ENCODE data around the gene BCL11B.

Gene BCL11B

GRCh38 chr14:99186956-99187690 is 84.9 kb downstream of the BCL11B start:
- no peak for TF ChIP-seq CTCF (IDR thresholded peaks at IDR 0.05)

- TF ChIP-seq CTCF (IDR thresholded peaks at IDR 0.05) = no peak
Measured at GRCh38 chr14:99185436-99186068, 86.4 kb downstream of the BCL11B start.

DNA sequence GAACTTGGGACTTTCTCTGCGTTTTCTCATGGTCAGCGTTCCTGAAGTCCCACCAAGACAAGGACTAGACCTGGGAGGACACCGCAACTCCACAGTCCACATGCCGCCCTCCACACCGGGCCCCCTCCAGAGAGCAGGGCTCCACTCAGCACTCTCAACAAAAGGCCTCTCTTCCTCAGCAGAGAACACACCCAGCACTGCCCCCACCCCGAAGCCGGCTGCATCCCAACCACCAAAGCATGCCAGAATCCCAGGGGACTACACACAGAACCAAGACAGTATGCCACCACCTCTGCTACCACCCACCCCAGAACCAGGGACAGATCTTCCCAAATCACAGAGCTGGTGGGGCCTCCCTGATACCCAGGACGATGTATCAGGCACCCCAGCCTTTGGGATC is 88.3 kb downstream of the BCL11B start:
- no peak for TF ChIP-seq CTCF (IDR thresholded peaks at IDR 0.05)

DNA sequence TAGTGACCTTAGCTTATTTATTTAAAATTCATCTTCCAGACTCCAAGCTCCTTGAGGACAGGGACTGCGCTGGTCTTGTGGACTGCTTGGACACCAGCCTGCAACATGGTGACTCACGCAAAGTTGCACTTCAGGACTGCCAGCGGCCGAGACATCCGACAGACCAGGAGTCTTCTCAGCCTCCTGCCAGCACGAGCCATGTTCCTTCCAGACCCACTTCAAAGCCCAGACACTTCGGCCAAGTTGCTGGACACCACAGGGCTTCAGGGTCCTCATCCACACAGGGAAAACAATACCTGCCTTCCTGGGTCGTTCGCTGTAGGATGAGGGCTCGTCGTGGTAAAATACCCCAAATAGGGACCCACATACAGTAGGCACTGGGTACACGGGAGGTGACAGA is 88.7 kb downstream of the BCL11B start:
- TF ChIP-seq CTCF (IDR thresholded peaks at IDR 0.05) = no peak

DNA sequence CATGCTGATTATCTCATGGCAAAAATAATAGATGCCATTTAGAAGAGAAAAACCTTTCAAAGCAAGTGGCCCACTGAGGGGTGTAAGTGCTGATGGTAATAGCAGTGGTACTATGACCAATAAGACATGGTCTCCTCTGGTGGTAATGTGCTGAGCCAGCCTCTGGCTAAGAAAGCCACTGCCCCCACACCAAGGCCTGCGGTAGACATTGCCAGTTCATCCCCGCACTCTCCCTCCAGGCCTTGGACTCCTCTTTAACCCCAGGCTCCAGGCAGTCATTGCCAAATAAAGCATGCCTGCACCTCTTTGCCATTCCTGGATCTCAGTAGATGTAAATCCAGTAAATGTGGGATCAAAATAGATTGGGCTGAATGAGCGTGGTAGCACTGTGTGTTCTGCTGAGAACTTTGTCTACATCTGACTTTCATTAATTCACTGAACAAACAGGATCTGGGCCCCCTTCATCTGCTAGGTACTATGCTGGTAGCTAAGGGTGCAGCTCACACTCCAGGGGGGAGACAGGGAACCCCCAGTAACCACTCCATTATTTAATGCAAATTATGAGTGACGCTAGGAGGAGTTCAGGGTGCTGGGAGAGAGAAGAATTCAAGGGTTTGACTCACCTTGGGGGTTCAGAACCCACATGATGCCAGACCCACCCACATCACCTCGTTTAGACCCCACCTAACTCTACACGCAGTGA is 89.3 kb downstream of the BCL11B start:
- no peak for TF ChIP-seq CTCF (IDR thresholded peaks at IDR 0.05)

DNA sequence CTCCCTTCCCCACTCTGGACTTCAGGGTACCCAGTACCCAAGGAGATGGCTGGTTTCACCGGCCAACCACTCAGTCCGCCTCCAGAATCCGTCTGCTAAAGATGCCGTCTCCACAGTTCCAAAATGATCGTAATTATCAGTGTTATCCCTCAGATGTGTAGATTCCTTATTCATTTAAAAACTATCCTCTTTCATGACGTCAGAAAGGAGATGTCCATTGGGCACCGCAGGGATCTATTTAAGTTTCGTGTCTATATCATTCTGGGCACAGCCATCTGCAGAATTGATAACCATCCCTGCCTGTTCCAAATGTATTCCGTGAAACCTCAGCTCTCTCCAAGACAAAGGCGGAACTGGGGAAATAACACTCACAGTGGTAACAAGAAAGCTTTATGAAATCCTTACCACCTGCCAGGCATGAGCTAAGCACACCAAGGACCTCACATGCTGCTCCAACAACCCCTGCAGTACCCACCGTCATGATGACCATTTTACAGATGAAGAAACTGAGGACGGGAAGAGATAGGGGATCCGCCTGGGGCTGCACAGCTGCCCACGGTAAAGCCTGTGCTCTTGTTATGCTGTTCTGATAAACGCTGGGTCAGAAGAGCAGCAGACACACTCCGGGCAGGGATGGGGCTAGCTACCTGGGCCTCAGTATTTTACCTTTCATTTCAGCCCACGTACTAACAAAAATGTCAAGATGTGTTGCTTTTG is 90.0 kb downstream of the BCL11B start:
- no peak for TF ChIP-seq CTCF (IDR thresholded peaks at IDR 0.05)

DNA sequence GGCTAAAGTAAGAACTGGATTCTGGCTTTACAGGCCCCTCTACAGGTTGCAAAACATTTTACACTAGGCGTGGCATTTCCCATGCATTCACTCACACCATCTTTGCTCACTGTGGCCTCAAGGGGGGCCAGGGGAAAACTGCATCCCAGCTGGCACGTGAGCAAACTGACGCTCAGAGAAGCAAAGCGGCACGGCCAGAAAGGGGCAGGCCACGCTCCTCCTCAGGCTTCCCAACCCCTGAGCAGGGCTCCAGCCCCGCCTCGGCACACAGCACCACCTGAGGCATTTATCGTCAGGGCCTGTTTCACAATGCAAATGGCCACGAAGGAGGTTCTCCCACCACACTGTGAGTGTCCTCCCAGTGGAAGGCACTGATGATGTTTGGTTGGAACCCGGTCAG is 90.8 kb downstream of the BCL11B start:
- no peak for TF ChIP-seq CTCF (IDR thresholded peaks at IDR 0.05)

All from LNCAP (cell line).